ENCODE results near the gene FOCAD.

Gene FOCAD

GRCh38 chr9:20980832-20981455, 296.9 kb downstream of the FOCAD start:
- no peak for DNase-seq

- no peak for DNase-seq
Observed at GRCh38 chr9:20981486-20981885, 297.4 kb downstream of the FOCAD start.

- DNase-seq: no peak
Observed at GRCh38 chr9:20984506-20984905, 300.4 kb downstream of the FOCAD start.

- DNase-seq: no peak
Observed at GRCh38 chr9:20985851-20986600, 302.0 kb downstream of the FOCAD start.

GRCh38 chr9:20987521-20987920, 303.5 kb downstream of the FOCAD start:
- no peak for DNase-seq

GRCh38 chr9:20988061-20988460, 304.0 kb downstream of the FOCAD start:
- DNase-seq: no peak

GRCh38 chr9:20988671-20989315, 304.7 kb downstream of the FOCAD start:
- DNase-seq: no peak

GRCh38 chr9:20989923-20990341, 305.9 kb downstream of the FOCAD start:
- DNase-seq: no peak

- no peak for DNase-seq
Observed at GRCh38 chr9:20990867-20991266, 306.8 kb downstream of the FOCAD start.

- no peak for DNase-seq
Observed at GRCh38 chr9:20994486-20994885, 310.4 kb downstream of the FOCAD start.

- DNase-seq: no peak
Observed at GRCh38 chr9:20995616-20996015, 311.6 kb downstream of the FOCAD start.

GRCh38 chr9:20996809-20997208, 312.8 kb downstream of the FOCAD start:
- no peak for DNase-seq

- no peak for DNase-seq
Observed at GRCh38 chr9:20997503-20998076, 313.5 kb downstream of the FOCAD start.

- no peak for DNase-seq
Observed at GRCh38 chr9:21001581-21001980, 317.5 kb downstream of the FOCAD start.

- DNase-seq: no peak
Observed at GRCh38 chr9:21002040-21002439, 318.0 kb downstream of the FOCAD start.

- no peak for DNase-seq
Observed at GRCh38 chr9:21015129-21015815, 331.2 kb downstream of the FOCAD start.

- DNase-seq: no peak
Observed at GRCh38 chr9:21015995-21016394, 331.9 kb downstream of the FOCAD start.

GRCh38 chr9:21016701-21017491, 332.8 kb downstream of the FOCAD start:
- no peak for DNase-seq

- no peak for DNase-seq
Observed at GRCh38 chr9:21018177-21018576, 334.1 kb downstream of the FOCAD start.

GRCh38 chr9:21023861-21024260, 339.8 kb downstream of the FOCAD start:
- no peak for DNase-seq

- no peak for DNase-seq
Observed at GRCh38 chr9:21027295-21027694, 343.2 kb downstream of the FOCAD start.

- no peak for DNase-seq
Observed at GRCh38 chr9:21028466-21028865, 344.4 kb downstream of the FOCAD start.
